A549 (cell line): ENCODE measurements around the gene TMEM175. TPM values are rescaled to one million over a fixed set of nuclear protein-coding genes. Genes with fewer than 3 reads are reported as not detected.

Experiments used
- ATAC-seq, 2 experiments: fragments of 200-7000 bp in 1 of 2; fragments of >200 bp in 1 of 2; cut with Nextera tagmentation in 1 of 2; cut with Tn5 transposase in 1 of 2; 3 replicates each; pipeline versions ENCODE4 v1.8.0 to v1.9.1; 2018 to 2020; ENCODE audit warnings: mild to moderate bottlenecking in 1 of 2, moderate library complexity in 1 of 2
- CTCF ChIA-PET: fragments of 300-600 bp; sonication (Branson Sonifier 250); formaldehyde crosslinking; extraction: SDS; loops from one replicate; lab custom pipeline; 2021; ENCODE audit warnings: antibody characterized with exemption, inconsistent platforms; lab: Yijun Ruan, JAX
- POLR2A ChIA-PET: fragments of 350-600 bp; formaldehyde crosslinking; extraction: SDS; loops from one replicate; lab custom pipeline; 2021; ENCODE audit warnings: antibody characterized with exemption, inconsistent platforms; lab: Yijun Ruan, JAX
- DNase-seq, 2 experiments: peaks; one replicate each; pipeline versions ENCODE4 v3.0.0 to v3.0.0-alpha.2; 2011 to 2016; ENCODE audit warnings: low read depth in 1 of 2, low spot score in 1 of 2
- FAIRE-seq: peaks from 2 replicates; lab custom pipeline; 2011; peaks lifted over from hg19 to GRCh38; lab: Jason Lieb, UNC
- H3K27ac ChIP-seq, 2 experiments: fragments of >200 bp; sonication (Bioruptor Twin); formaldehyde crosslinking; 3 replicates each; pipeline ENCODE4 v1.5.1; 2016 to 2017
- H3K4me1 ChIP-seq: fragments of >200 bp; sonication (Bioruptor Twin); formaldehyde crosslinking; 3 replicates; pipeline ENCODE4 v1.6.1; 2016
- H3K4me2 ChIP-seq: fragments of >200 bp; sonication (Bioruptor Twin); formaldehyde crosslinking; 3 replicates; pipeline ENCODE4 v1.6.1; 2016
- H3K4me3 ChIP-seq: fragments of >200 bp; sonication (Bioruptor Twin); formaldehyde crosslinking; 3 replicates; pipeline ENCODE4 v1.5.1; 2016
- H3K9me3 ChIP-seq: fragments of >200 bp; sonication (Bioruptor Twin); formaldehyde crosslinking; 3 replicates; pipeline ENCODE4 v1.6.1; 2016
- BHLHE40 ChIP-seq: IDR thresholded peaks from 2 replicates; pipeline ENCODE4 v1.6.1; 2012; ENCODE audit warnings: low read depth, low read length, inconsistent platforms
- CBX2 ChIP-seq: fragments of 200-600 bp; sonication (generic); IDR thresholded peaks from 2 replicates; pipeline ENCODE4 v1.6.1; 2016; ENCODE audit warnings: low read depth, mild to moderate bottlenecking, borderline replicate concordance
- CHD4 ChIP-seq: fragments of 200-600 bp; sonication (generic); IDR thresholded peaks from 2 replicates; pipeline ENCODE4 v1.6.1; 2016; ENCODE audit warnings: antibody characterized with exemption, mild to moderate bottlenecking, borderline replicate concordance
- CTCF ChIP-seq: fragments of >200 bp; sonication (Bioruptor Twin); formaldehyde crosslinking; IDR thresholded peaks from 3 replicates; pipeline ENCODE4 v1.5.1; 2016
- E2F6 ChIP-seq: IDR thresholded peaks from 2 replicates; pipeline ENCODE4 v1.6.1; 2012; ENCODE audit warnings: low read depth, borderline replicate concordance
- EHMT2 ChIP-seq: fragments of 200-600 bp; sonication (generic); IDR thresholded peaks from 2 replicates; pipeline ENCODE4 v1.6.1; 2016; ENCODE audit warnings: antibody characterized with exemption, low read depth, mild to moderate bottlenecking, moderate library complexity
- EP300 ChIP-seq, 2 experiments: fragments of >200 bp; sonication (Bioruptor Twin); formaldehyde crosslinking; IDR thresholded peaks; 2 replicates in 1 of 2; 3 replicates in 1 of 2; pipeline ENCODE4 v1.6.1; 2016 to 2017
- ESRRA ChIP-seq: fragments of 150-350 bp; IDR thresholded peaks from 2 replicates; pipeline ENCODE4 v1.6.1; 2014; ENCODE audit warnings: mild to moderate bottlenecking, low read length, borderline replicate concordance
- FOSL2 ChIP-seq, 2 experiments: fragments of 450-650 bp in 1 of 2; fragments of >200 bp in 1 of 2; sonication (Bioruptor Twin) in 1 of 2; formaldehyde crosslinking; IDR thresholded peaks; 2 replicates each; pipeline versions ENCODE4 v1.5.0 to v1.6.1; 2016 to 2020; ENCODE audit warnings: mild to moderate bottlenecking in 1 of 2, moderate library complexity in 1 of 2
- HEYL ChIP-seq: fragments of 250-450 bp; sonication (Bioruptor Pico); IDR thresholded peaks from 2 replicates; pipeline ENCODE4 v1.8.0; 2021; ENCODE audit warnings: mild to moderate bottlenecking, moderate library complexity
- HOXA7 ChIP-seq: fragments of 250-450 bp; sonication (Bioruptor Pico); IDR thresholded peaks from 2 replicates; pipeline ENCODE4 v1.5.0; 2020; ENCODE audit warnings: mild to moderate bottlenecking, moderate library complexity
- HOXB5 ChIP-seq: fragments of 250-450 bp; sonication (Bioruptor Pico); IDR thresholded peaks from 2 replicates; pipeline ENCODE4 v1.5.0; 2020; ENCODE audit warnings: mild to moderate bottlenecking, moderate library complexity
- MAFK ChIP-seq: fragments of 450-650 bp; IDR thresholded peaks from 2 replicates; pipeline ENCODE4 v1.6.1; 2014; ENCODE audit not compliant: partially characterized antibody
- MYC ChIP-seq: IDR thresholded peaks from 2 replicates; pipeline ENCODE4 v1.6.1; 2012; ENCODE audit warnings: mild to moderate bottlenecking, inconsistent platforms, low read length, improper control_type of control experiment, borderline replicate concordance
- POLR2A ChIP-seq: IDR thresholded peaks from 2 replicates; pipeline ENCODE4 v1.6.1; 2012; ENCODE audit warnings: mild to moderate bottlenecking, low read length
- REST ChIP-seq: fragments of 200-600 bp; sonication (generic); IDR thresholded peaks from 2 replicates; pipeline ENCODE4 v1.6.1; 2016; ENCODE audit warnings: antibody characterized with exemption, mild to moderate bottlenecking, moderate library complexity
- RNF2 ChIP-seq: fragments of 200-600 bp; sonication (generic); IDR thresholded peaks from 2 replicates; pipeline ENCODE4 v1.6.1; 2016; ENCODE audit warnings: low read depth, mild to moderate bottlenecking, antibody characterized with exemption, moderate library complexity, borderline replicate concordance
- TFCP2L1 ChIP-seq: fragments of 250-450 bp; sonication (Bioruptor Pico); IDR thresholded peaks from 2 replicates; pipeline ENCODE4 v1.5.0; 2021; ENCODE audit warnings: mild to moderate bottlenecking
- ZNF302 ChIP-seq: fragments of 250-450 bp; sonication (Bioruptor Pico); IDR thresholded peaks from 2 replicates; pipeline ENCODE4 v1.9.0; 2021; ENCODE audit warnings: inconsistent platforms, mild to moderate bottlenecking, moderate library complexity
- WGBS: methylation state at CpG from one replicate; pipeline ENCODE4 v1.1.6; 2017; ENCODE audit errors: missing lambda C conversion rate; 5-methylcytosine and 5-hydroxymethylcytosine counted together
- polyA plus RNA-seq, 4 experiments: library from polyadenylated mRNA; depleted of rRNA in 3 of 4; stranded (reverse); fragments of >200 nt; fragmentation: RNase III in 1 of 4; extraction: RNeasy Plus Mini Kit Qiagen cat#74134 plus additional on column Dnase treatment in 1 of 4; gene quantifications; 2 replicates in 3 of 4; 3 replicates in 1 of 4; pipeline ENCODE4 v1.2.3, GENCODE V29; 2011 to 2017

Gene TMEM175
- polyA plus RNA-seq, 2 of the 4 experiments (the other 2 are of a cell fraction) = 15.7 to 19.4 TPM

GRCh38 chr4:887034-887763 lies 45.1 kb upstream of the TMEM175 start:
- H3K4me2 ChIP-seq = no peak overlapping the region
- no peak overlapping the region for H3K27ac ChIP-seq
- H3K4me1 ChIP-seq = no peaks in the 10 kb centered on the region
- FAIRE-seq = no peak
- no peaks in the 10 kb centered on the region for H3K9me3 ChIP-seq
- no peak for DNase-seq
- POLR2A ChIA-PET = no interaction called here
- TF ChIP-seq CHD4 = no peak
- no peak for TF ChIP-seq ZNF302 (CRISPR knock-in tag)
- no peak for TF ChIP-seq EHMT2
- TF ChIP-seq REST = no peak
- no peak for TF ChIP-seq E2F6
- no peak for TF ChIP-seq ESRRA
- no peak for TF ChIP-seq EP300 (IDR thresholded peaks at IDR 0.05)
- no peak for TF ChIP-seq HEYL (CRISPR knock-in tag)
- TF ChIP-seq, all 56 proteins: peak for 0
- no peak for ATAC-seq
- no peak overlapping the region for H3K4me3 ChIP-seq
- CTCF ChIA-PET = no interaction called here
- WGBS = 95% methylated on average over 63 of the region's 63 CpGs

GRCh38 chr4:888029-888428 lies 44.2 kb upstream of the TMEM175 start:
- CTCF ChIA-PET = no interaction called here
- TF ChIP-seq MAFK (no peak), RNF2 (no peak), ZNF302 (CRISPR knock-in tag) (no peak), E2F6 (no peak), TFCP2L1 (CRISPR knock-in tag) (no peak), HOXA7 (no peak), POLR2A (no peak), HOXB5 (CRISPR knock-in tag) (no peak), BHLHE40 (no peak), MYC (no peak), CTCF (no peak), FOSL2 (IDR thresholded peaks at IDR 0.05) (no peak), FOSL2 (CRISPR knock-in tag; IDR thresholded peaks at IDR 0.05) (no peak), ESRRA (no peak), CBX2 (no peak)
- H3K9me3 ChIP-seq = no peaks in the 10 kb centered on the region
- no peak for ATAC-seq
- H3K4me1 ChIP-seq = no peaks in the 10 kb centered on the region
- no peak overlapping the region for H3K27ac ChIP-seq
- H3K4me3 ChIP-seq = no peak overlapping the region
- POLR2A ChIA-PET = no interaction called here
- no peak overlapping the region for H3K4me2 ChIP-seq
- no peak for FAIRE-seq
- 94% methylated on average over 6 of the region's 23 CpGs for WGBS
- DNase-seq = no peak
